HG03432 (cell line): ENCODE measurements around the gene DOCK1.

Experiments used
- ATAC-seq: cut with Tn5 transposase; IDR thresholded peaks from one replicate; pipeline ENCODE4 v1.9.1; 2021; ENCODE audit warnings: mild to moderate bottlenecking, moderate library complexity; ENCODE audit not compliant: unreplicated experiment

Gene DOCK1

GRCh38 chr10:127410030-127410429 lies 504.8 kb downstream of the DOCK1 start:
- no peak for ATAC-seq

GRCh38 chr10:127411062-127411461 lies 505.8 kb downstream of the DOCK1 start:
- ATAC-seq, result no peak

- no peak for ATAC-seq
Observed at GRCh38 chr10:127413326-127413725, 508.1 kb downstream of the DOCK1 start.

GRCh38 chr10:127414024-127414423 lies 508.8 kb downstream of the DOCK1 start:
- ATAC-seq, result no peak

- no peak for ATAC-seq
Observed at GRCh38 chr10:127415116-127415515, 509.9 kb downstream of the DOCK1 start.

- ATAC-seq, result no peak
Observed at GRCh38 chr10:127415901-127416581, 510.8 kb downstream of the DOCK1 start.

GRCh38 chr10:127417031-127417430 lies 511.8 kb downstream of the DOCK1 start:
- no peak for ATAC-seq

- ATAC-seq, result no peak
Observed at GRCh38 chr10:127417686-127418401, 512.6 kb downstream of the DOCK1 start.

- ATAC-seq, result no peak
Observed at GRCh38 chr10:127418536-127419168, 513.4 kb downstream of the DOCK1 start.

GRCh38 chr10:127420138-127420684 lies 515.0 kb downstream of the DOCK1 start:
- no peak for ATAC-seq

- no peak for ATAC-seq
Observed at GRCh38 chr10:127423218-127423915, 518.1 kb downstream of the DOCK1 start.

- no peak for ATAC-seq
Observed at GRCh38 chr10:127424594-127425264, 519.5 kb downstream of the DOCK1 start.

GRCh38 chr10:127426746-127427145 lies 521.5 kb downstream of the DOCK1 start:
- no peak for ATAC-seq

GRCh38 chr10:127427926-127428325 lies 522.7 kb downstream of the DOCK1 start:
- ATAC-seq, result no peak

GRCh38 chr10:127428385-127428980 lies 523.3 kb downstream of the DOCK1 start:
- no peak for ATAC-seq

- no peak for ATAC-seq
Observed at GRCh38 chr10:127429601-127430312, 524.5 kb downstream of the DOCK1 start.

GRCh38 chr10:127431525-127431924 lies 526.3 kb downstream of the DOCK1 start:
- ATAC-seq, result no peak

GRCh38 chr10:127434006-127434405 lies 528.8 kb downstream of the DOCK1 start:
- no peak for ATAC-seq

GRCh38 chr10:127435246-127435645 lies 530.0 kb downstream of the DOCK1 start:
- no peak for ATAC-seq

GRCh38 chr10:127440371-127440770 lies 535.1 kb downstream of the DOCK1 start:
- ATAC-seq, result no peak
